Heart left ventricle (tissue), 13 donors: ENCODE results near the gene PRDX5.

Experiments
- POLR2A ChIP-seq, 2 donors: fragments of 450-650 bp; IDR thresholded peaks; one replicate each; pipeline ENCODE4 v1.6.1; 2017; ENCODE audit warnings: antibody characterized with exemption in 2 of 2, mild to moderate bottlenecking in 2 of 2, moderate library complexity in 2 of 2
- TF ChIP-seq, protein P1 (sequence below), 12 donors: fragments of 200-600 bp; sonication (generic) in 4 of 12; IDR thresholded peaks; one replicate each; pipeline versions ENCODE4 v1.5.0 to v1.8.0; 2018 to 2022; ENCODE audit warnings: antibody characterized with exemption in 12 of 12, mild to moderate bottlenecking in 5 of 12
- donor health status: ischemic (EF 13 %, LVEDD 7.1; RV severe dilation, severe dysfunction).
- donor health status: DM: no; HTN: yes; CAD: no.
- donor health status: DM: no; HTN: no; CAD: no.
- donor health status: ischemic (EF 25% LVEDD 6.9; RV normal size, moderate dysfunction).
- donor health status: ischemic (EF 25% LVEDD 5.7; RV mildly dilated, moderate dysfunction).
- donor health status: ischemic (EF 35%, LVEDD 5.7; RV mildly dilated, moderate dysfunction).
- donor health status: nonischemic (EF 11% LVEDD 7.7; RV severe dilation, severe dysfunction).
- donor health status: DM: yes; HTN: yes; CAD: no.
- donor health status: PGD.
- donor health status: ischemic (EF 29% LVEDD 5.4; RV normal size, mild dysfunction).
- donor health status: nonischemic (EF 23%, LVEDD 6.1; RV moderate dilation, normal function).

DNA sequence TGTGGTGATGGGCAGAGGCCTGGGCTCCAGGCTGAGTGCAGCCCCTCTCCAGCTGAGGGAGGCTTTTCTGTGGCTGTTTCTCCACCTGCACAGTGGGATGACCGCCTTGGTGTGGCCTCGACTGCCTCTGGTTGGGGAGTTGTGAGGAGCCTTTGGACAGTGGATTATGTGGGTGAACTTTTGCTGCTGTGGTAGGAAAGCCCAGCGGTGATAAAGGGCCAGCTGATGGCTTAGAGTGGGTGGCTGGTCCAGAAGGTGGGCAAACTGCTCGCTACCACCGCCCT is 13.9 kb upstream of the PRDX5 start:
- TF ChIP-seq, protein P1, sequence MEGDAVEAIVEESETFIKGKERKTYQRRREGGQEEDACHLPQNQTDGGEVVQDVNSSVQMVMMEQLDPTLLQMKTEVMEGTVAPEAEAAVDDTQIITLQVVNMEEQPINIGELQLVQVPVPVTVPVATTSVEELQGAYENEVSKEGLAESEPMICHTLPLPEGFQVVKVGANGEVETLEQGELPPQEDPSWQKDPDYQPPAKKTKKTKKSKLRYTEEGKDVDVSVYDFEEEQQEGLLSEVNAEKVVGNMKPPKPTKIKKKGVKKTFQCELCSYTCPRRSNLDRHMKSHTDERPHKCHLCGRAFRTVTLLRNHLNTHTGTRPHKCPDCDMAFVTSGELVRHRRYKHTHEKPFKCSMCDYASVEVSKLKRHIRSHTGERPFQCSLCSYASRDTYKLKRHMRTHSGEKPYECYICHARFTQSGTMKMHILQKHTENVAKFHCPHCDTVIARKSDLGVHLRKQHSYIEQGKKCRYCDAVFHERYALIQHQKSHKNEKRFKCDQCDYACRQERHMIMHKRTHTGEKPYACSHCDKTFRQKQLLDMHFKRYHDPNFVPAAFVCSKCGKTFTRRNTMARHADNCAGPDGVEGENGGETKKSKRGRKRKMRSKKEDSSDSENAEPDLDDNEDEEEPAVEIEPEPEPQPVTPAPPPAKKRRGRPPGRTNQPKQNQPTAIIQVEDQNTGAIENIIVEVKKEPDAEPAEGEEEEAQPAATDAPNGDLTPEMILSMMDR (IDR thresholded peaks at IDR 0.05), result no peak
- TF ChIP-seq POLR2A (IDR thresholded peaks at IDR 0.05), result no peak
